Progenitor cell of endocrine pancreas (in vitro differentiated cells): ENCODE results near the gene POU2F3. TPM values are rescaled to one million over a fixed set of nuclear protein-coding genes. Genes with fewer than 3 reads are reported as not detected.

Experiments used
- DNase-seq: peaks from one replicate; pipeline ENCODE4 v3.0.0; 2021; ENCODE audit warnings: low spot score; ENCODE audit not compliant: unreplicated experiment
- H3K27ac Mint-ChIP-seq: 2 replicates; pipeline ENCODE4 v1.8.0; 2021; ENCODE audit warnings: mild to moderate bottlenecking, moderate library complexity, mixed read lengths
- H3K27me3 Mint-ChIP-seq: 2 replicates; pipeline ENCODE4 v1.8.0; 2021; ENCODE audit warnings: mixed read lengths
- H3K36me3 Mint-ChIP-seq: 2 replicates; pipeline ENCODE4 v1.8.0; 2022; ENCODE audit warnings: mixed read lengths; ENCODE audit not compliant: insufficient read depth
- H3K4me1 Mint-ChIP-seq: 2 replicates; pipeline ENCODE4 v1.8.0; 2021; ENCODE audit warnings: low read depth, mixed read lengths
- H3K4me3 Mint-ChIP-seq: 2 replicates; pipeline ENCODE4 v1.8.0; 2021; ENCODE audit warnings: low read depth, mild to moderate bottlenecking, moderate library complexity, mixed read lengths
- H3K9me3 Mint-ChIP-seq: 2 replicates; pipeline ENCODE4 v1.8.0; 2021; ENCODE audit warnings: low read depth, mixed read lengths
- total RNA-seq: library from RNA; stranded (reverse); gene quantifications from 2 replicates; pipeline ENCODE4 v1.2.1, GENCODE V29; 2021
- TF ChIP-seq, protein P1 (sequence below): fragments of 200-600 bp; sonication (generic); IDR thresholded peaks from one replicate; pipeline ENCODE4 v1.5.0; 2021; ENCODE audit warnings: antibody characterized with exemption, mild to moderate bottlenecking; ENCODE audit not compliant: unreplicated experiment

The POU2F3 gene
- total RNA-seq, 1 donor from 2014 or later: not detected

DNA sequence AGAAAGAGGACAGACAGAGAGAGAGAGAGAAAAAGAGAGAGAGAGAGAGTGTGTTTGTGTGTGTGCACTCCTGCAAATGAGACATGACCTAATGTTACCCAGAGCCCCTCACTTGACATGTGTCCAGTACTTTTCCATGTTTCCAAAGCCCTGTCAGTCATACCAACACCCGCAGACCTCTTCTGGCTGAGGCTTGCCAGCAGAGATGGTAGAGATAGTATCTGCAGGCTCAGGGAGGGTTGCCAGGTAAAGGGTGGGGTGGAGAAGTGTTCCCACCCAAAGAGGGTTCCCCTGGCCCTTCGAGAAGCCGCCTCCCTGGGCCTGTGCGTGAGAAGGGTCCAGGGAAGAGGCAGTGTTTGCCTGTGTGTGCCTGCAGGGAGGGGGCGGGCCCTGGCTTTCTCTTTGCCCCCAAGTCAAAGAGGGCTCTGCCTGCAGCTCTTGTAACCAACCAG, 40.7 kb downstream of the POU2F3 start:
- Mint-ChIP-seq H3K4me1 (peaks cover 1% of the 10 kb centered on the region), H3K27ac (no peak overlapping the region), H3K36me3 (no peaks in the 10 kb centered on the region), H3K4me3 (no peak overlapping the region), H3K27me3 (peaks cover 15% of the 10 kb centered on the region), H3K9me3 (no peaks in the 10 kb centered on the region)
- TF ChIP-seq, protein P1, sequence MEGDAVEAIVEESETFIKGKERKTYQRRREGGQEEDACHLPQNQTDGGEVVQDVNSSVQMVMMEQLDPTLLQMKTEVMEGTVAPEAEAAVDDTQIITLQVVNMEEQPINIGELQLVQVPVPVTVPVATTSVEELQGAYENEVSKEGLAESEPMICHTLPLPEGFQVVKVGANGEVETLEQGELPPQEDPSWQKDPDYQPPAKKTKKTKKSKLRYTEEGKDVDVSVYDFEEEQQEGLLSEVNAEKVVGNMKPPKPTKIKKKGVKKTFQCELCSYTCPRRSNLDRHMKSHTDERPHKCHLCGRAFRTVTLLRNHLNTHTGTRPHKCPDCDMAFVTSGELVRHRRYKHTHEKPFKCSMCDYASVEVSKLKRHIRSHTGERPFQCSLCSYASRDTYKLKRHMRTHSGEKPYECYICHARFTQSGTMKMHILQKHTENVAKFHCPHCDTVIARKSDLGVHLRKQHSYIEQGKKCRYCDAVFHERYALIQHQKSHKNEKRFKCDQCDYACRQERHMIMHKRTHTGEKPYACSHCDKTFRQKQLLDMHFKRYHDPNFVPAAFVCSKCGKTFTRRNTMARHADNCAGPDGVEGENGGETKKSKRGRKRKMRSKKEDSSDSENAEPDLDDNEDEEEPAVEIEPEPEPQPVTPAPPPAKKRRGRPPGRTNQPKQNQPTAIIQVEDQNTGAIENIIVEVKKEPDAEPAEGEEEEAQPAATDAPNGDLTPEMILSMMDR: no peak
- no peak for DNase-seq

DNA sequence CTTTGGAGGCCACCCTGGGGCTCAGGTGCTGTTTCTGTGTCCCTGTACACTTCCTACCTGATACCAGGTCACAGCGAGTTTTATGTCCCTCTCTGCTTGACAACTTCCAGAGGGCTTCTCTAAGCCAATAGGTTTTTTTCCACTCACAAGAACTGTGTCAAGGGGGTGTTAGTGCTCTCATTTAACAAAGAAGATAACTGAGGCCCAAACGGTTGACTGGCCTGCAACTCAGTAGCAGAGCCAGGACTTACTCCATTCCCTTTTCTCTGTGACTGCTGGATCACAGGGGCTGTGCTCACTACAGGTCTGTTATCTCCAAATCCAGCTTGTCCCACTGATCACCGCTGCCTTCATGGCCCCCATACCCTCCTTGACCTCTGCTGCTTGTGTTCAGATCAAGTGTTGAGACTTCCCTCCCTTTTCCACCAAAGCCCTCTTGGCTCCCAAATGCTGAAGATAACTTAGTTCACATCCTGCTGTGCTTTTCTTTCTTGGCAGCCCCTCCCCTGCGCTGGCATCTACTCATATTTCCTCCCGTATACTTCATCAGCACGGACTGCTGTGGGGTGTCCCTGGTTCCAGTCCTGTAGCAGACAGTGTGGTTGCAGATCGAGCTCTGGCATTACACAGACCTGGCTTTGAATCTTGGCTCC, 41.3 kb downstream of the POU2F3 start:
- no peaks in the 10 kb centered on the region for H3K36me3 Mint-ChIP-seq
- DNase-seq: no peak
- peaks cover 9% of the 10 kb centered on the region for H3K27me3 Mint-ChIP-seq
- no peak overlapping the region for H3K4me3 Mint-ChIP-seq
- H3K4me1 Mint-ChIP-seq: peaks cover 1% of the 10 kb centered on the region
- TF ChIP-seq, protein P1: no peak
- no peaks in the 10 kb centered on the region for H3K9me3 Mint-ChIP-seq
- no peak overlapping the region for H3K27ac Mint-ChIP-seq

DNA sequence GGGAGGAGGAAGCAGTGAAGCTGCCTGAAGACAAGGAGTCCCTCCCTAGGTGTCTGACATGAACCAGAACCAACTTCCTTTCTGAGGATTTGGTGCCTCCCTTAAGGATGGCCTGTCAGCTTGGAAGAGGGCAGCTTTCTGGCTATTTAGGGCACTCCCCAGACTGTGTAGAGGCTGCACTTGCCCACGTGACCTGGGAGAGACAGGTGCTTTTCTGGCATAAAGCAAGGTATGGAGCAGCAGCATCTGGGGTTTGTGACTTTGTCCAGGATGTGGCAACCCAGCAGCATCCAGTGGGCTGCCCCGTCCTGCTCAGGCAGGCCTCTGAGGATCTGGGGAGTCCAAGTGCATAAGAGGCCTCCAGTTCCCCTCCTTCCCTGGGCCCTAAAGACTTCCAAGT, 43.2 kb downstream of the POU2F3 start:
- Mint-ChIP-seq H3K4me3 (no peak overlapping the region), H3K36me3 (no peaks in the 10 kb centered on the region)
- DNase-seq: no peak

DNA sequence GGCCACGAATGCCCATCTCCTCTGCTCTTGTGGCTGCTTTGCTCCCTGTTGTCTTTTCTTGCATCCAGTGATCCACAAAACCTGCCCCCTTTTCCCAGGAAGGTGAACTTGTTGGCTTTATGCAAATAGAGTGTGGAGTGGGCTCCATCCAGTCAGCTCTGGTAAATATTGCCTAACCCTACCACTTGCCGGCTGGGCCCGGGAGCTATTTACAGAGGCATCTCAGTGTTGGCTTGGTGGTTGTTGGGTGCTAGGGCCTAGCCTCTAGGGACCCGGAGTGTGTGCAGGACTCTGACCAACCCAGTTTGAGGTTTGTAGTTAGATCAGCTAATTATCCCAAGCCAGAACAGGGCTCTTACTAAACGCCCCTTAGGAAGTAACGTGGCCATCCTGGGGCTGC, 44.3 kb downstream of the POU2F3 start:
- Mint-ChIP-seq H3K36me3 (no peaks in the 10 kb centered on the region), H3K9me3 (no peaks in the 10 kb centered on the region), H3K4me1 (peaks cover 1% of the 10 kb centered on the region), H3K27me3 (peaks cover 10% of the 10 kb centered on the region), H3K4me3 (no peak overlapping the region), H3K27ac (no peak overlapping the region)
- DNase-seq: no peak
- TF ChIP-seq, protein P1: no peak

More for the DNA sequence above, 43.2 kb downstream of the POU2F3 start:
- Mint-ChIP-seq H3K4me1 (peaks cover 1% of the 10 kb centered on the region), H3K9me3 (no peaks in the 10 kb centered on the region), H3K27me3 (peaks cover 9% of the 10 kb centered on the region), H3K27ac (no peak overlapping the region)
- TF ChIP-seq, protein P1: no peak

DNA sequence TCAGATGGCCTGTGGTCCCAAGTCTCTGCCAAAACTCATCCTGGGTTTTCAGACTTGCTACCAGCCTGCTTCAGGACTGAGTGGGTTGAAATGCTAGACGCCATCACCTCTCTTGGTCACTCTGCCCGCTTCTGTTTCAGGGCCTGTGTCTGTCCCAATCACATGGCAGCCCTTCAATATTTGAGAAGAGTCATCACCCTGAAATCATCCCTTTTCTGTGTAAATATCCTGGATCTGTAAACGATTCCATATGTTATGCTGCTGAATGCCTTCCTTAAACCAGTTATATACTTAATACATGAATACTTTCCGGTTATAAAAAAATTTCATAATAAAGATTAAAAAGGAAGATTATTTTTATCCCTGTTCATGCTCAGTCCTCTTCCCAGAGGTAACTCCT, 45.3 kb downstream of the POU2F3 start:
- no peaks in the 10 kb centered on the region for H3K9me3 Mint-ChIP-seq
- no peaks in the 10 kb centered on the region for H3K36me3 Mint-ChIP-seq
- no peak for DNase-seq
- no peak overlapping the region for H3K27ac Mint-ChIP-seq
- TF ChIP-seq, protein P1: no peak
- H3K4me3 Mint-ChIP-seq: no peak overlapping the region
- H3K4me1 Mint-ChIP-seq: peaks cover 1% of the 10 kb centered on the region
- H3K27me3 Mint-ChIP-seq: peaks cover 18% of the 10 kb centered on the region
